Inferior parietal cortex (tissue), 1 donor: ENCODE measurements around the gene SERGEF.

ENCODE experiments used
- DNase-seq: peaks from one replicate; pipeline ENCODE4 v3.0.0-alpha.2; 2016; ENCODE audit errors: extremely low spot score

The SERGEF gene

GRCh38 chr11:17786824-17787525 is 225.9 kb downstream of the SERGEF start:
- no peak for DNase-seq

GRCh38 chr11:17783878-17784277 is 229.0 kb downstream of the SERGEF start:
- no peak for DNase-seq

GRCh38 chr11:17782603-17783337 is 230.1 kb downstream of the SERGEF start:
- DNase-seq, result no peak

GRCh38 chr11:17782145-17782544 is 230.7 kb downstream of the SERGEF start:
- DNase-seq, result no peak

GRCh38 chr11:17781626-17782025 is 231.2 kb downstream of the SERGEF start:
- DNase-seq, result no peak

- DNase-seq, result peak; percentile 36
Measured at GRCh38 chr11:17781221-17781620, 231.6 kb downstream of the SERGEF start.

- no peak for DNase-seq
Measured at GRCh38 chr11:17780668-17781067, 232.2 kb downstream of the SERGEF start.

GRCh38 chr11:17779861-17780594 is 232.8 kb downstream of the SERGEF start:
- DNase-seq, result no peak

- DNase-seq, result no peak
Measured at GRCh38 chr11:17778956-17779860, 233.6 kb downstream of the SERGEF start.

GRCh38 chr11:17778352-17778751 is 234.5 kb downstream of the SERGEF start:
- no peak for DNase-seq

GRCh38 chr11:17777738-17778091 is 235.1 kb downstream of the SERGEF start:
- no peak for DNase-seq

GRCh38 chr11:17777086-17777737 is 235.6 kb downstream of the SERGEF start:
- DNase-seq, result no peak

- DNase-seq, result no peak
Measured at GRCh38 chr11:17776212-17776875, 236.5 kb downstream of the SERGEF start.

- DNase-seq, result no peak
Measured at GRCh38 chr11:17775507-17776211, 237.2 kb downstream of the SERGEF start.

GRCh38 chr11:17775035-17775348 is 237.9 kb downstream of the SERGEF start:
- DNase-seq, result no peak

GRCh38 chr11:17774232-17775034 is 238.4 kb downstream of the SERGEF start:
- no peak for DNase-seq

- DNase-seq, result no peak
Measured at GRCh38 chr11:17773674-17774073, 239.2 kb downstream of the SERGEF start.

GRCh38 chr11:17772704-17773600 is 239.9 kb downstream of the SERGEF start:
- DNase-seq, result no peak
